HepG2 (cell line): Measurements from ENCODE around the gene RPL36. TPM values are rescaled to one million over a fixed set of nuclear protein-coding genes. Genes with fewer than 3 reads are reported as not detected.

ENCODE experiments used
- ATAC-seq: fragments of 200-7000 bp; cut with Tn5 transposase; 3 replicates; pipeline ENCODE4 v1.9.1; 2020; ENCODE audit warnings: mild to moderate bottlenecking, moderate library complexity
- BruUV-seq: library from RNA; stranded (reverse); fragments of 400-500 nt; replicated peaks from 2 replicates; lab custom pipeline; 2021; lab: Mats Ljungman, UMichigan
- CTCF ChIA-PET: fragments of 300-600 bp; formaldehyde crosslinking; extraction: SDS; loops from one replicate; lab custom pipeline; 2021; ENCODE audit warnings: low total read pairs, inconsistent platforms, low intra/inter-chr PET ratio; lab: Yijun Ruan, JAX
- POLR2A ChIA-PET: fragments of 350-600 bp; sonication (Branson Sonifier 250); formaldehyde crosslinking; loops from one replicate; lab custom pipeline; 2020; ENCODE audit warnings: antibody characterized with exemption, inconsistent platforms; lab: Yijun Ruan, JAX
- DNase-seq: peaks from one replicate; pipeline ENCODE4 v3.0.0-alpha.2; 2015; ENCODE audit warnings: low spot score
- FAIRE-seq: peaks from 3 replicates; lab custom pipeline; 2011; peaks lifted over from hg19 to GRCh38; lab: Jason Lieb, UNC
- H2AFZ ChIP-seq: one replicate; pipeline ENCODE4 v1.6.1; 2011; ENCODE audit warnings: low read length, inconsistent platforms
- H3K27ac ChIP-seq: fragments of 300-600 bp; 3 replicates; pipeline ENCODE4 v1.8.0; 2011; ENCODE audit warnings: mixed run types, mild to moderate bottlenecking, mixed read lengths, low read length, inconsistent platforms; ENCODE audit not compliant: insufficient read depth; ENCODE audit errors: extremely low read length
- H3K27me3 ChIP-seq, 2 experiments: fragments of 200-600 bp in 1 of 2; 2 replicates in 1 of 2; 3 replicates in 1 of 2; pipeline versions ENCODE4 v1.6.0 to v1.8.0; 2011; ENCODE audit warnings: low read length in 2 of 2, mild to moderate bottlenecking in 2 of 2, moderate library complexity in 2 of 2, inconsistent platforms in 1 of 2; ENCODE audit not compliant: insufficient read depth in 2 of 2, control insufficient read depth in 1 of 2
- H3K36me3 ChIP-seq, 2 experiments: fragments of 200-600 bp in 1 of 2; replicated peaks in 1 of 2; 2 replicates in 1 of 2; 3 replicates in 1 of 2; pipeline versions ENCODE4 v1.5.1 to v1.8.0; 2011; ENCODE audit warnings: low read length in 2 of 2, inconsistent platforms in 1 of 2; ENCODE audit not compliant: insufficient read depth in 2 of 2, control insufficient read depth in 1 of 2
- H3K4me1 ChIP-seq: 2 replicates; pipeline ENCODE4 v1.5.1; 2012; ENCODE audit warnings: low read length, inconsistent platforms; ENCODE audit not compliant: insufficient read depth
- H3K4me2 ChIP-seq: 2 replicates; pipeline ENCODE4 v1.6.0; 2011; ENCODE audit warnings: low read depth, low read length, inconsistent platforms
- H3K4me3 ChIP-seq, 3 experiments: fragments of 200-600 bp in 1 of 3; sonication (generic), shearing (Covaris generic) in 1 of 3; replicated peaks in 1 of 3; 2 replicates each; pipeline ENCODE4 v1.5.1; 2011 to 2016; ENCODE audit warnings: low read length in 3 of 3, inconsistent platforms in 2 of 3, low read depth in 2 of 3, mild to moderate bottlenecking in 2 of 3, control low read depth in 1 of 3, mixed read lengths in 1 of 3; ENCODE audit not compliant: insufficient read depth in 1 of 3
- H3K79me2 ChIP-seq: one replicate; pipeline ENCODE4 v1.6.1; 2011; ENCODE audit warnings: low read length, inconsistent platforms; ENCODE audit not compliant: insufficient read depth
- H3K9ac ChIP-seq: 2 replicates; pipeline ENCODE4 v1.6.0; 2011; ENCODE audit warnings: mild to moderate bottlenecking, low read depth, low read length, inconsistent platforms; ENCODE audit not compliant: insufficient read depth
- H3K9me3 ChIP-seq: 2 replicates; pipeline ENCODE4 v1.5.1; 2012; ENCODE audit warnings: mild to moderate bottlenecking, low read length
- H4K20me1 ChIP-seq: 2 replicates; pipeline ENCODE4 v1.6.0; 2011; ENCODE audit warnings: inconsistent platforms, mild to moderate bottlenecking, low read length, moderate library complexity; ENCODE audit not compliant: insufficient read depth
- ARNT2 ChIP-seq: sonication (generic); formaldehyde crosslinking; IDR thresholded peaks from 2 replicates; pipeline ENCODE4 v1.8.0; 2022; ENCODE audit warnings: mild to moderate bottlenecking, low read depth, missing genetic modification reagents, moderate library complexity
- CC2D1A ChIP-seq: sonication (generic); formaldehyde crosslinking; IDR thresholded peaks from 2 replicates; pipeline ENCODE4 v1.8.1; 2023; ENCODE audit warnings: mild to moderate bottlenecking, missing genetic modification reagents
- FOSL1 ChIP-seq: sonication (generic); formaldehyde crosslinking; IDR thresholded peaks from 2 replicates; pipeline ENCODE4 v1.9.0; 2021; ENCODE audit warnings: missing genetic modification reagents, borderline replicate concordance
- HES4 ChIP-seq: sonication (generic); formaldehyde crosslinking; IDR thresholded peaks from 2 replicates; pipeline ENCODE4 v1.9.0; 2021; ENCODE audit warnings: mild to moderate bottlenecking, missing genetic modification reagents, borderline replicate concordance
- JUND ChIP-seq: sonication (generic); formaldehyde crosslinking; IDR thresholded peaks from 2 replicates; pipeline ENCODE4 v1.8.0; 2022; ENCODE audit warnings: mild to moderate bottlenecking, missing genetic modification reagents
- ZNF101 ChIP-seq: sonication (generic); formaldehyde crosslinking; IDR thresholded peaks from 2 replicates; pipeline ENCODE4 v1.4.0; 2020; ENCODE audit warnings: mild to moderate bottlenecking, low read depth, missing genetic modification reagents, borderline replicate concordance
- ZNF562 ChIP-seq: sonication (generic); formaldehyde crosslinking; IDR thresholded peaks from 2 replicates; pipeline ENCODE4 v1.8.0; 2022; ENCODE audit warnings: missing genetic modification reagents, borderline replicate concordance
- ZNF780A ChIP-seq: sonication (generic); formaldehyde crosslinking; IDR thresholded peaks from 2 replicates; pipeline ENCODE4 v1.8.0; 2022; ENCODE audit warnings: mild to moderate bottlenecking, missing genetic modification reagents, moderate library complexity
- WGBS: methylation state at CpG from one replicate; pipeline ENCODE4 v1.1.6; 2017; ENCODE audit warnings: low lambda C conversion rate; 5-methylcytosine and 5-hydroxymethylcytosine counted together
- in situ Hi-C: cut with HindIII; loops from 2 replicates; pipeline ENCODE4 v1.10.0; 2017; ENCODE audit warnings: low pct_unique_long_range_greater_than_20kb; ENCODE audit not compliant: extremely low pct_ligation_motif_present
- intact Hi-C: fragments of 100-400 bp; cut with micrococcal nuclease; formaldehyde crosslinking; loops from one replicate; pipeline ENCODE4 v1.10.0; 2022; ENCODE audit not compliant: unreplicated experiment
- polyA plus RNA-seq, 8 experiments: library from polyadenylated mRNA; depleted of rRNA in 3 of 8; stranded (reverse) in 7 of 8; unstranded in 1 of 8; fragments of >200 nt; fragmentation: Illumina TruSeq in 4 of 8; extraction: Trizol in 4 of 8; gene quantifications; 2 replicates each; pipeline versions ENCODE4 v1.2.1 to v1.2.3, GENCODE V29; 2011 to 2016; ENCODE audit warnings: low read depth in 4 of 8, missing spikeins in 1 of 8, mixed read lengths in 1 of 8; ENCODE audit not compliant: insufficient read depth in 1 of 8
- total RNA-seq, 5 experiments: library from RNA; depleted of rRNA; stranded (reverse); fragments of >200 nt; fragmentation: Illumina TruSeq; extraction: Trizol; gene quantifications; 2 replicates each; pipeline ENCODE4 v1.2.3, GENCODE V29; 2016; ENCODE audit warnings: low read depth in 1 of 5
- TF ChIP-seq, protein P1 (sequence below), 2 experiments: sonication (generic) in 1 of 2; formaldehyde crosslinking in 1 of 2; IDR thresholded peaks; 2 replicates each; pipeline versions ENCODE4 v1.5.1 to v1.6.1; 2011 to 2020; ENCODE audit warnings: borderline replicate concordance in 1 of 2, low read depth in 1 of 2, low read length in 1 of 2, mild to moderate bottlenecking in 1 of 2, missing genetic modification reagents in 1 of 2, moderate library complexity in 1 of 2
- TF ChIP-seq, protein P2 (sequence below): sonication (generic); formaldehyde crosslinking; IDR thresholded peaks from 2 replicates; pipeline ENCODE4 v1.4.0; 2020; ENCODE audit warnings: mild to moderate bottlenecking, missing genetic modification reagents
- TF ChIP-seq, protein P3 (sequence below): sonication (generic); formaldehyde crosslinking; IDR thresholded peaks from 2 replicates; pipeline ENCODE4 v1.5.0; 2020; ENCODE audit warnings: mild to moderate bottlenecking, missing genetic modification reagents, moderate library complexity

The RPL36 gene
- total and polyA plus RNA-seq, 2 of the 13 experiments (the other 11 are each of a cell fraction or from before 2014, with no cell fraction given) = 706 to 740 TPM

DNA sequence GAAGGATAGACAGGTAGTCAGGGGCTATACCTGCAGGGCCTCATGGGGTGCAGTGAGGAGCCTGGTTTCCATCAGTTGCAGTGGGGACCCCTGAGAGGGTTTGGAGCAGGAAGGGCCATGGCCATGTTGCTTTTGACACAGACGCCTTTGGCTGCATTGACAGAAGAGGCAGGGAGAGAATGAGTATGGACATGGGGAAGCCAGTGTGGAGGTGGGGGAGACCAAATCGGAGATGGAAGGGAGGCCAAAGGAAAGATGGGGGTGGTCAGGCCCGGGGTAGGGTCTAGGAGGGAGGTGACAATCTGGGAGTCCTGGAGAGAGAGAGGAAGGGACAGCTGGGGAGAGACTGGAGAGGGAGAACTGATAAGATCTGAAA is 8.0 kb upstream of the RPL36 start:
- Histone ChIP-seq H2AFZ (no peak overlapping the region), H3K79me2 (peaks cover 7% of the 10 kb centered on the region), H3K9ac (no peak overlapping the region), H3K4me2 (no peak overlapping the region), H3K4me1 (peaks cover 35% of the 10 kb centered on the region), H3K36me3 (no peaks in the 10 kb centered on the region), H3K9me3 (no peaks in the 10 kb centered on the region), H3K27ac (no peak overlapping the region), H3K27me3 (no peaks in the 10 kb centered on the region; a peak in 1 of 5 replicates), H4K20me1 (no peaks in the 10 kb centered on the region), H3K4me3 (no peak overlapping the region)
- FAIRE-seq (no peak), DNase-seq (no peak), ATAC-seq (no peak)
- TF ChIP-seq, protein P1, sequence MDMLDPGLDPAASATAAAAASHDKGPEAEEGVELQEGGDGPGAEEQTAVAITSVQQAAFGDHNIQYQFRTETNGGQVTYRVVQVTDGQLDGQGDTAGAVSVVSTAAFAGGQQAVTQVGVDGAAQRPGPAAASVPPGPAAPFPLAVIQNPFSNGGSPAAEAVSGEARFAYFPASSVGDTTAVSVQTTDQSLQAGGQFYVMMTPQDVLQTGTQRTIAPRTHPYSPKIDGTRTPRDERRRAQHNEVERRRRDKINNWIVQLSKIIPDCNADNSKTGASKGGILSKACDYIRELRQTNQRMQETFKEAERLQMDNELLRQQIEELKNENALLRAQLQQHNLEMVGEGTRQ (IDR thresholded peaks at IDR 0.05; ENCODE audit: low read depth, low read length) = no peak
- TF ChIP-seq, protein P1 (CRISPR knock-in tag; IDR thresholded peaks at IDR 0.05; ENCODE audit: borderline replicate concordance) = no peak
- TF ChIP-seq, protein P2, sequence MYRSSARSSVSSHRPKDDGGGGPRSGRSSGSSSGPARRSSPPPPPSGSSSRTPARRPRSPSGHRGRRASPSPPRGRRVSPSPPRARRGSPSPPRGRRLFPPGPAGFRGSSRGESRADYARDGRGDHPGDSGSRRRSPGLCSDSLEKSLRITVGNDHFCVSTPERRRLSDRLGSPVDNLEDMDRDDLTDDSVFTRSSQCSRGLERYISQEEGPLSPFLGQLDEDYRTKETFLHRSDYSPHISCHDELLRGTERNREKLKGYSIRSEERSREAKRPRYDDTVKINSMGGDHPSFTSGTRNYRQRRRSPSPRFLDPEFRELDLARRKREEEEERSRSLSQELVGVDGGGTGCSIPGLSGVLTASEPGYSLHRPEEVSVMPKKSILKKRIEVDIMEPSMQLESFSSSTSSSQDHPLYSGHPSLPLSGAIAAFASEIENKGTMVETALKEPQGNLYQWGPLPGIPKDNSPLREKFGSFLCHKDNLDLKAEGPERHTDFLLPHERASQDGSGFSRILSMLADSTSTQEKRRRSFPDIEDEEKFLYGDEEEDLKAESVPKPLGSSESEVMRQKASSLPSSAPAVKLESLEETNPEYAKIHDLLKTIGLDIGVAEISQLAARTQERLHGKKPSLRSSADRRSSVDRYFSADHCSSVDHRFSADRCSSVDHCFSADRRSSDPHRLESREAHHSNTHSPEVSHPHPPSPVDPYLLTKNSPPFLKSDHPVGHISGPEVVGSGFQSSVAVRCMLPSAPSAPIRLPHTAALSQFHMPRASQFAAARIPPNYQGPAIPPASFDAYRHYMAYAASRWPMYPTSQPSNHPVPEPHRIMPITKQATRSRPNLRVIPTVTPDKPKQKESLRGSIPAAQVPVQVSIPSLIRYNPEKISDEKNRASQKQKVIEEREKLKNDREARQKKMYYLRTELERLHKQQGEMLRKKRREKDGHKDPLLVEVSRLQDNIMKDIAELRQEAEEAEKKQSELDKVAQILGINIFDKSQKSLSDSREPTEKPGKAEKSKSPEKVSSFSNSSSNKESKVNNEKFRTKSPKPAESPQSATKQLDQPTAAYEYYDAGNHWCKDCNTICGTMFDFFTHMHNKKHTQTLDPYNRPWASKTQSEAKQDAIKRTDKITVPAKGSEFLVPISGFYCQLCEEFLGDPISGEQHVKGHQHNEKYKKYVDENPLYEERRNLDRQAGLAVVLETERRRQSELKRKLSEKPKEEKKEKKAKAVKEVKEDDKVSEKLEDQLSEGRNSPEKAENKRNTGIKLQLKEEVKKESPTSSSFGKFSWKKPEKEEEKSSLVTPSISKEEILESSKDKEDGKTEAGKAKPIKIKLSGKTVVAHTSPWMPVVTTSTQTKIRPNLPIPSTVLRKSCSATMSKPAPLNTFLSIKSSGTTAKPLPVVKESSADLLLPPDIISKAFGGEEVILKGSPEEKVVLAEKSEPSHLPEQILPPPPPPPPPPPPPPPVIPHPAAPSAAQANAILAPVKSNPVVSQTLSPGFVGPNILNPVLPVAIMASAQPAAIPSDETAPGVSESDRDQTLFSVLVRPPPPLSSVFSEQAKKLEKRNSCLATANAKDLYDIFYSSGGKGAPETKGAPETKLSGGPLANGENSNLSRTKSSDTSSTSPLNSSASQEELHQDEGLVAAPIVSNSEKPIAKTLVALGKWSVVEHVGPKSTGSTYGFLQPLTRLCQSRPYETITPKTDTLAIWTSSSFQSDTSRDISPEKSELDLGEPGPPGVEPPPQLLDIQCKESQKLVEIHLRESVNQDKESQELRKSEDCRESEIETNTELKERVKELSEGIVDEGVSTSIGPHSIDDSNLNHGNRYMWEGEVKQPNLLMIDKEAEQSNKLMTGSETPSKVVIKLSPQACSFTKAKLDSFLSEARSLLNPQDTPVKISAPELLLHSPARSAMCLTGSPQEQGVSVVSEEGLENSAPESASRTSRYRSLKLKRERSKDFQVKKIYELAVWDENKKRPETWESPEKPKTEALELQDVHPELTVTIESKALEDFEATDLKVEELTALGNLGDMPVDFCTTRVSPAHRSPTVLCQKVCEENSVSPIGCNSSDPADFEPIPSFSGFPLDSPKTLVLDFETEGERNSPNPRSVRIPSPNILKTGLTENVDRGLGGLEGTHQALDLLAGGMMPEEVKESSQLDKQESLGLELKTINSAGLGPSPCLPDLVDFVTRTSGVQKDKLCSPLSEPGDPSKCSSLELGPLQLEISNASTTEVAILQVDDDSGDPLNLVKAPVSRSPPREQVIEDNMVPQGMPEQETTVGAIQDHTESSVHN = no peak
- TF ChIP-seq, protein P3, sequence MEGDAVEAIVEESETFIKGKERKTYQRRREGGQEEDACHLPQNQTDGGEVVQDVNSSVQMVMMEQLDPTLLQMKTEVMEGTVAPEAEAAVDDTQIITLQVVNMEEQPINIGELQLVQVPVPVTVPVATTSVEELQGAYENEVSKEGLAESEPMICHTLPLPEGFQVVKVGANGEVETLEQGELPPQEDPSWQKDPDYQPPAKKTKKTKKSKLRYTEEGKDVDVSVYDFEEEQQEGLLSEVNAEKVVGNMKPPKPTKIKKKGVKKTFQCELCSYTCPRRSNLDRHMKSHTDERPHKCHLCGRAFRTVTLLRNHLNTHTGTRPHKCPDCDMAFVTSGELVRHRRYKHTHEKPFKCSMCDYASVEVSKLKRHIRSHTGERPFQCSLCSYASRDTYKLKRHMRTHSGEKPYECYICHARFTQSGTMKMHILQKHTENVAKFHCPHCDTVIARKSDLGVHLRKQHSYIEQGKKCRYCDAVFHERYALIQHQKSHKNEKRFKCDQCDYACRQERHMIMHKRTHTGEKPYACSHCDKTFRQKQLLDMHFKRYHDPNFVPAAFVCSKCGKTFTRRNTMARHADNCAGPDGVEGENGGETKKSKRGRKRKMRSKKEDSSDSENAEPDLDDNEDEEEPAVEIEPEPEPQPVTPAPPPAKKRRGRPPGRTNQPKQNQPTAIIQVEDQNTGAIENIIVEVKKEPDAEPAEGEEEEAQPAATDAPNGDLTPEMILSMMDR (CRISPR knock-in tag) = no peak
- TF ChIP-seq ZNF101 (no peak), ARNT2 (CRISPR knock-in tag) (no peak), HES4 (no peak), CC2D1A (CRISPR knock-in tag) (no peak), ZNF780A (CRISPR knock-in tag) (no peak), FOSL1 (CRISPR knock-in tag) (no peak), ZNF562 (no peak), JUND (CRISPR knock-in tag) (no peak)
- no TSS peak for BruUV-seq
- intact Hi-C loops = no loop called here
- in situ Hi-C loops = no loop called here
- ChIA-PET POLR2A (interaction anchor here (1.8 kb wide), 1 partner anchor 59 kb away, joined by 5 read pairs; the partner anchor contains the start of genes SAFB and SAFB2), CTCF (no interaction called here)
- WGBS = 20% methylated on average over 3 of the region's 3 CpGs
